HG03095 (cell line): ENCODE results near the gene SLC1A5.

Source experiments
- ATAC-seq: cut with Tn5 transposase; IDR thresholded peaks from one replicate; pipeline ENCODE4 v1.9.1; 2021; ENCODE audit warnings: moderate library complexity; ENCODE audit not compliant: unreplicated experiment

Gene SLC1A5

GRCh38 chr19:46726971-46727501 is 61.4 kb downstream of the SLC1A5 start:
- no peak for ATAC-seq

GRCh38 chr19:46726551-46726950 is 61.8 kb downstream of the SLC1A5 start:
- no peak for ATAC-seq

GRCh38 chr19:46725859-46726393 is 62.5 kb downstream of the SLC1A5 start:
- no peak for ATAC-seq

- ATAC-seq = no peak
These were observed 63.2 kb downstream of the SLC1A5 start for GRCh38 chr19:46725036-46725820.
